HG02973 (cell line): ENCODE results near the gene TRPC4.

Source experiments
- ATAC-seq: cut with Tn5 transposase; IDR thresholded peaks from one replicate; pipeline ENCODE4 v1.9.1; 2021; ENCODE audit warnings: moderate library complexity; ENCODE audit not compliant: unreplicated experiment

TRPC4 gene

DNA sequence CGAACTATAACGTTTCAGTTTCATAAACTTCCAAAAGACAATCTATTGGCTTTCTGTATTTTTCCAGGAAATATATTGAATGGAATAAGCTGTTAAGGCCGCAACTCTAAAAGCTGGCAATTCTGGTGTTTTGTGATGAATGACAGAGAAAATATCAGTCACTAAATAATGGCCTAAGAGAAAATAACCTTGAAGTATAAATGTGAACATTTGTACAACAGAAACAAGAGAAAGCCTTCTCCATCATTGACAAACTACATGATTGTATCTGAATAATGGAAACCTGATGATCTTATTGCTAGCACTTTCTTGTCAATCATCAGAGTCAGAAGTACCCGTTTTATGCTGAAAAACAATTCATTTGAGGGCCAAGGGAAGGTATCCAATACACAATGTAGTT is 134.3 kb downstream of the TRPC4 start:
- ATAC-seq, result no peak

DNA sequence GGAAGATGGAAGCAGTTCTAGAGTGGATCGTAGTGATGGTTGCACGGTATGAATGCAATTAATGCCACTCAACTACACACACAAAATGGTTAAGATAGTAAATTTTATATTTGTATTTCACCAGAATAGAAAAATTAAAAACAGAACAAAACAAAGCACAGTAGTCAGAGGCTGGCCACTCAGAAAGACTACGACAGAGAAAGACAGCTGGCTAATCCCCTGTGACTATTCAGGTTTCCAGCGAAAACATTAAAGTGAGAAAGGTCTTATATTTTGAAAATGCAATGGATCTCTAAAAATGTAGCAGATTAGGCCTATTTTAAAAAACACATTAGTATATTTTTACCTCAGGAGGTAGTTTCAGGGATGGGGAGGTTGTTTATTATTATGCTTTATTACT is 139.7 kb downstream of the TRPC4 start:
- no peak for ATAC-seq

- ATAC-seq, result no peak
These were observed 153.0 kb downstream of the TRPC4 start for GRCh38 chr13:37716420-37717195.

DNA sequence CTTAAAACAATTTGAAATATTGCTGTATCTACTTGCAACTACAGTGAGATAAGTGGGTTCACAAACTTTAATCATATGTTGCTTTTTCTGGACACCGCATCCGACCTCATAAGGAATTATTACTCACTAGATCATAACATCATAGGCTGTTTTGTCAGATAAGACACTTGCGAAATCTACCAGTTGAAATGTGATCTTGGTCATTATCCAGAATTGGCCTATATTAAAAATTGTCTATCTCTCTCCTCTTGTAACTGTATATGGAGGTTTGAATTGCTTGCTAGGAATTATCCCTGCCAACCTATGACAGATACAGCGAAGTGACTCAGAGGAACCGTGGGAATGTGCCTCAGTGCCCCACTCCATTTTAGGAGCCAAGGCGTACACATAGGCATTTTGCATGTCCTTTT is 154.0 kb downstream of the TRPC4 start:
- ATAC-seq, result no peak

- ATAC-seq, result no peak
These were observed 160.3 kb downstream of the TRPC4 start for GRCh38 chr13:37709318-37709717.

GRCh38 chr13:37707739-37708500 is 161.7 kb downstream of the TRPC4 start:
- ATAC-seq, result no peak

DNA sequence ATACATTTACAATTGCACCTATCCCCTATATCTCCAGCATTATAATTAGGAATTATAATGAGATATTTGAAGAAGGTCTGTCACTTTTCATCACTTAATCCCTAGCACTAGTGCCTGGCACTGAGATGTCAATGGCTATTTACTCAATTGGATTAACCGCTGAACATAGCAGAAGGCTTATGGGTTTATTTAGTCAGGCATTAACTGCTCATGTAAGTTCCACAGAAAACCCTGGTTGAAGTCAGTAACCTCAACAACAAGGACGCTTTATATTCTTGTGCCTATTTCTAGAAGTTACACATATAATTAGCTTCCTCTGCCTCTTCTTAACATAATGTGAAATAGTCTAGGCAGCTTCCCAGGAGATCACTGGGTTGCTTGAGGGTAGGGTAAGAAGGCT is 163.5 kb downstream of the TRPC4 start:
- ATAC-seq, result no peak

- ATAC-seq, result no peak
These were observed 167.6 kb downstream of the TRPC4 start for GRCh38 chr13:37701972-37702371.

DNA sequence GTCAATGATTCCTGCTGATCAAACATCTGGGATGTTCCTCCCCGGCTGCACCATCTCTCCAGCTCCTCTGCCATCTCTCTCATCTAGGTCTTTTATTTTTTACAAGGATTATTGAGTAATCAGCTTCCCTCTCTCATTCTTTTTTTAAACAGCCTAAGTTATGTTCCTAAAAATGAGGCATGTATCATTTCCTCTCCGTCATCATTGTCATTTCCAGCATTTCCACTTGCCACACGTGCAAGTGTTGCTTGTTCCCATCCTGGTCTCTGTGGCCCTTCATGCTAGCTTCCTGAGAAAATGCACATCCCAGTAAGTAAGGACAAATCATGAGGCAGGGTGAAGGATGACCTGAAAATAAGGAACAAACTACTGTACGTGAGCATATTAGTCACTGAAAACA is 168.3 kb downstream of the TRPC4 start:
- ATAC-seq, result no peak

GRCh38 chr13:37700887-37701286 is 168.7 kb downstream of the TRPC4 start:
- no peak for ATAC-seq

GRCh38 chr13:37695200-37695599 is 174.4 kb downstream of the TRPC4 start:
- no peak for ATAC-seq

DNA sequence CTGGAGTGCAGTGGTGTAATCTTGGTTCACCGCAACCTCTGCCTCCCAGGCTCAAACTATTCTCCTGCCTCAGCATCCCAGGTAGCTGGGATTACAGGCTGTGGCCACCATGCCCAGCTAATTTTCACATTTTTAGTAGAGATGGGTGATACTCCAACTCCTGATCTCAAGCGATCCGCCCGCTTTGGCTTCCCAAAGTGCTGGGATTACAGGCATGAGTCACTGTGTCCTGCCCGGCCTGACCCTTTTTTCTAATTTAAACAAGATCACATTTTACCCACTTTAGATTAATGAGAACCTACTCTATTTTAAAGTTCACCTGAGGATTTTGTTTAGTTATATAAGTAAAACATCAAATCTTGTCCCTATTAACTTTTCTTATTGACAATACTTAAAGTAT is 179.2 kb downstream of the TRPC4 start:
- ATAC-seq, result no peak

GRCh38 chr13:37686501-37686900 is 183.1 kb downstream of the TRPC4 start:
- ATAC-seq, result no peak

DNA sequence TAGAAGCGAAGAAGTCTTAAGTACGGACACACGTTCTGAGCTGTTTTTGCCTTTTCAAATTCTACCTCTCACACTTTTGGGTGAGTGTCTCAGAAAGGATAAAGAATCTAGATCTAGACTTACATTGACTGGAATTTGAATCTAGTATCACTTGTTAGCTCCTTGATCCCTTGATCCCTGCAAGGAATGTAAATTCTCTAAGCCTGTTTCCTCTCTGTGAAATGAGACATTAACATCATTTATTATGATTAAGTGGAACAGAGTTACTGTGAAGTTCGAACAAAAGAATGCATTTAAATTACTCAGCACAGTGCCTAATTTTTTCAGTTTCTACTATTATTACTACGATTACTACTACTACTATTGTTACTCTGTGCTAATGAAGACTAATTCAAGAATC is 184.4 kb downstream of the TRPC4 start:
- ATAC-seq, result no peak

GRCh38 chr13:37682496-37682895 is 187.1 kb downstream of the TRPC4 start:
- no peak for ATAC-seq

DNA sequence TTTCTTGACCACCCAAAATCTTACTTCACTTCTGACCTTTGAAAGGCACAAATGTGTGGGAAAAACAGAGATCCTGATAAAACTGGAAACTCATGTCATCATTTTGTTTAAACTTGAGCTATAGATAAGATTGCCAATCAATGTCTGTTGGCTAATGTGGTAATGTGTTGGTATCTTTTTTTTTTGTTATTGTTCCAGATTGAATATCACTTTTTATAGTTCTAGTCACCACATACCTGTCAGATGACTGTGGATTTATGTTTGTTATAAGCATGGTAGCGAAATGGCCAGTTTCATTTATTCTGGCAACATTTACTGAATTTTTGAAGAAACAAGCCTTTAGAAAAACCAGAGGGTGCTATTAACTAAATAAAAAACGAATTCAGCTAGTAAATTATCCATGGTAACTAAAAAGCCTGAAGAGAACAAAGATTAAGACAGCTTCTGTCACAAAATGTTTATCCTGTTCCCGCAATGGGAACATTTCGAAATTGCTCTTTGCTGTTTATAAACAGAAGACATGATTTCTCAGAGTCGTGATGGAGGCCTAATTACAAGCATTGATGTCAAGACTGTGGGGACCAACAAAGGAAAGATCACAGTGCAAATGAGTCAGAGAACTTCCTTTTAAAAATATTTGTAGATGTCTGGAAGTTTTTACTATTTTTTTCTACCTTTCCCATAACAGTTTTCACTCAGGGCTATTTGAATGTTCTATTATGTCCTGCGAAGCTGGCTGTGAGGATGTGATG is 188.1 kb downstream of the TRPC4 start:
- no peak for ATAC-seq

DNA sequence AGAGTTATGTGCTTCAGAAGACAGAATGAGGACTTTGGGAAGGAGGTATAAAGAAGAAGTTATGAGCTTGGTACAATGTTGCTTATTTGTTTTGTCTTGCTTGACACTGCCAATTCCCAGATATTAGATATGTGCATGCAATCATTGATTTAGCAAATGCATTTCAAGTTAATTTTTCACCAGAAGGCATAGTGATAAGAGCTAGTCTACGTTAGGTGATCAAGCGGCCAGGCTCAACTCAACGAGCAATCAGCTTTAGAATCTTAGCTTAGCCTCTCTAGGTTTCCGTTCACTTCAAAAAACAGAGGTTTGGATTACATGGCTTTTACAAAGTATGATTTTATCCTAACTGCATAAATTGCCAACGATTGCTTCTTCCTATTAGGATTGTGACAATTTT is 189.4 kb downstream of the TRPC4 start:
- ATAC-seq, result no peak

DNA sequence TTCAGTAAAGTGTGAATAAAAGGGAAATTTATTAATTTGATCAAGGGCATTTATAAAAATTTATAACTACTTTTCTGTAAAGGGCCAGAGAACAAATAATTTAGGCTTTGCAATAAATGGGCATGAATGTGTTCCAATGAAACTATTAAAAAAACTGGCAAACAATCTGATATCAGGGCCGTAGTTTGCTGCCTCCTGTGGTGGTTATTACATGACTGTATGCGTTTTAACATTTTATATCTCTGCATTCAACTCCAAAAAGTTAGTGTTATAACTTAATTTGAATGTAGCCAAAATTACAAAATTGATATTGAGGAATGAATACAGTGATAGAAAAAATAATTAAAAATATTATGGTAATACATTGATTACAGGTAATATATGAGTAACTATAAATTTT is 190.5 kb downstream of the TRPC4 start:
- ATAC-seq, result no peak

DNA sequence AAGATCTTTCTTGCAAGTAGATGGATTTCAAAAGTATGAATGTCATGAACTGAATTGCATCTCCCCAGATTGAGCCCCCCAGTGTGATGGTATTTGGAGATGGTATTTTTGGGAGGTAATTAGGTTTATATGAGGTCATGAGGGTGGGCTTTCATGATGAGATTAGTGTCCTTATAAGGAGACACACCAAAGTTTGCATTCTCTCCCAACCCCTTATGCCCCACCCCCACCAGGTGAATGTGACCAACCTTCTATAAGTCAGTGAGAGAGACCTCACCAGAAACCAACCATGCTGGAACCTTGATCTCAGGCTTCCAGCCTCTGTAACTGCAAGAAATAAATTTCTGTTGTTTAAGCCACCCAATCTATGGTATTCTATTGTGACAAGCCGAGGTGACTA is 199.7 kb downstream of the TRPC4 start:
- ATAC-seq, result no peak

- no peak for ATAC-seq
These were observed 201.9 kb downstream of the TRPC4 start for GRCh38 chr13:37667702-37668101.

DNA sequence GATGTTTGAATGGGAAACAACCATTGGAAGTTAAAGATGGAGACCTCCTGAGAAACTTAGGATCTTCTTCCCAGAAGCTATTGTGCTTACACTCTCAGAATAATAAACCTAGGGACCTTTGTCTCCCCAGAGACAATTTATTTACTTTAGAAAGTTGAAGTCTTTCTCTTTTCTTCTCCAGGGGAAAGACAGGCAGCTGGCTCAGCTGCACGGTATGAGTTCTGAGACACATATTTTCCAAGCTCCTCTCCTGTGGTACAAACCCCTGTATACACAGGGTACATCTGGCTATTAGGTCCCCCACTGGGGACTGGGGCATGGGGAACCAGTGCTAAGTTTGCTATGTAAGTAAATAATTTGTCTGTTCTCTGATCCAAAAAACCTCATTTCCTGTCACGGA is 203.5 kb downstream of the TRPC4 start:
- no peak for ATAC-seq

- ATAC-seq, result no peak
These were observed 204.2 kb downstream of the TRPC4 start for GRCh38 chr13:37665420-37665819.
